HG03045 (cell line): ENCODE results near the gene ANP32B.

Experiments
- ATAC-seq: cut with Tn5 transposase; IDR thresholded peaks from one replicate; pipeline ENCODE4 v1.9.1; 2021; ENCODE audit warnings: mild to moderate bottlenecking, moderate library complexity; ENCODE audit not compliant: unreplicated experiment

Gene ANP32B

GRCh38 chr9:98057138-98057799 lies 74.1 kb downstream of the ANP32B start:
- no peak for ATAC-seq

- no peak for ATAC-seq
Observed at GRCh38 chr9:98062161-98062560, 79.0 kb downstream of the ANP32B start.

GRCh38 chr9:98064623-98065392 lies 81.7 kb downstream of the ANP32B start:
- ATAC-seq = no peak
